ENCODE results near the gene RALGPS1.

Gene RALGPS1

GRCh38 chr9:127124792-127125191 lies 210.2 kb downstream of the RALGPS1 start:
- peaks cover 22% of the 10 kb centered on the region for H3K4me1 ChIP-seq (ENCODE audit: control insufficient read depth, insufficient read depth, low read length)
- no peaks in the 10 kb centered on the region for H3K36me3 ChIP-seq (ENCODE audit: control insufficient read depth, insufficient read depth, low read length)
- no peak overlapping the region for H3K9ac ChIP-seq (ENCODE audit: low read depth, low read length)
- H3K27ac ChIP-seq (ENCODE audit: low read depth, low read length) = no peak overlapping the region
- H3K4me3 ChIP-seq (ENCODE audit: low read depth, low read length) = no peak overlapping the region
- H3K9me3 ChIP-seq (ENCODE audit: control insufficient read depth, insufficient read depth, low read length) = no peaks in the 10 kb centered on the region
- no peaks in the 10 kb centered on the region for H3K27me3 ChIP-seq (ENCODE audit: control insufficient read depth, insufficient read depth, low read length)

GRCh38 chr9:127126971-127127370 lies 212.4 kb downstream of the RALGPS1 start:
- Histone ChIP-seq H3K27ac (ENCODE audit: low read depth, low read length) (no peak overlapping the region), H3K4me1 (ENCODE audit: control insufficient read depth, insufficient read depth, low read length) (peaks cover 24% of the 10 kb centered on the region), H3K27me3 (ENCODE audit: control insufficient read depth, insufficient read depth, low read length) (no peaks in the 10 kb centered on the region), H3K36me3 (ENCODE audit: control insufficient read depth, insufficient read depth, low read length) (no peaks in the 10 kb centered on the region), H3K9ac (ENCODE audit: low read depth, low read length) (no peak overlapping the region), H3K4me3 (ENCODE audit: low read depth, low read length) (no peak overlapping the region), H3K9me3 (ENCODE audit: control insufficient read depth, insufficient read depth, low read length) (no peaks in the 10 kb centered on the region)

- Histone ChIP-seq H3K9ac (ENCODE audit: low read depth, low read length) (no peak overlapping the region), H3K36me3 (ENCODE audit: control insufficient read depth, insufficient read depth, low read length) (no peaks in the 10 kb centered on the region), H3K4me3 (ENCODE audit: low read depth, low read length) (no peak overlapping the region), H3K4me1 (ENCODE audit: control insufficient read depth, insufficient read depth, low read length) (peaks cover 30% of the 10 kb centered on the region), H3K27me3 (ENCODE audit: control insufficient read depth, insufficient read depth, low read length) (no peaks in the 10 kb centered on the region), H3K9me3 (ENCODE audit: control insufficient read depth, insufficient read depth, low read length) (no peaks in the 10 kb centered on the region), H3K27ac (ENCODE audit: low read depth, low read length) (no peak overlapping the region)
Measured at GRCh38 chr9:127128341-127129072, 213.9 kb downstream of the RALGPS1 start.

GRCh38 chr9:127129073-127129717 lies 214.6 kb downstream of the RALGPS1 start:
- Histone ChIP-seq H3K4me1 (ENCODE audit: control insufficient read depth, insufficient read depth, low read length) (peaks cover 32% of the 10 kb centered on the region), H3K27ac (ENCODE audit: low read depth, low read length) (no peak overlapping the region), H3K9ac (ENCODE audit: low read depth, low read length) (no peak overlapping the region)

GRCh38 chr9:127129718-127130085 lies 215.1 kb downstream of the RALGPS1 start:
- Histone ChIP-seq H3K36me3 (ENCODE audit: control insufficient read depth, insufficient read depth, low read length) (no peaks in the 10 kb centered on the region), H3K27me3 (ENCODE audit: control insufficient read depth, insufficient read depth, low read length) (no peaks in the 10 kb centered on the region), H3K9ac (ENCODE audit: low read depth, low read length) (no peak overlapping the region), H3K4me1 (ENCODE audit: control insufficient read depth, insufficient read depth, low read length) (peaks cover 32% of the 10 kb centered on the region), H3K9me3 (ENCODE audit: control insufficient read depth, insufficient read depth, low read length) (no peaks in the 10 kb centered on the region), H3K4me3 (ENCODE audit: low read depth, low read length) (no peak overlapping the region), H3K27ac (ENCODE audit: low read depth, low read length) (no peak overlapping the region)

More at GRCh38 chr9:127129073-127129717, 214.6 kb downstream of the RALGPS1 start:
- H3K36me3 ChIP-seq (ENCODE audit: control insufficient read depth, insufficient read depth, low read length) = no peaks in the 10 kb centered on the region
- H3K27me3 ChIP-seq (ENCODE audit: control insufficient read depth, insufficient read depth, low read length) = no peaks in the 10 kb centered on the region
- H3K4me3 ChIP-seq (ENCODE audit: low read depth, low read length) = no peak overlapping the region
- no peaks in the 10 kb centered on the region for H3K9me3 ChIP-seq (ENCODE audit: control insufficient read depth, insufficient read depth, low read length)

GRCh38 chr9:127130235-127130634 lies 215.7 kb downstream of the RALGPS1 start:
- Histone ChIP-seq H3K36me3 (ENCODE audit: control insufficient read depth, insufficient read depth, low read length) (no peaks in the 10 kb centered on the region), H3K9ac (ENCODE audit: low read depth, low read length) (no peak overlapping the region), H3K27me3 (ENCODE audit: control insufficient read depth, insufficient read depth, low read length) (no peaks in the 10 kb centered on the region), H3K4me1 (ENCODE audit: control insufficient read depth, insufficient read depth, low read length) (peaks cover 32% of the 10 kb centered on the region), H3K27ac (ENCODE audit: low read depth, low read length) (no peak overlapping the region), H3K4me3 (ENCODE audit: low read depth, low read length) (no peak overlapping the region), H3K9me3 (ENCODE audit: control insufficient read depth, insufficient read depth, low read length) (no peaks in the 10 kb centered on the region)

- no peaks in the 10 kb centered on the region for H3K36me3 ChIP-seq (ENCODE audit: control insufficient read depth, insufficient read depth, low read length)
- peaks cover 32% of the 10 kb centered on the region for H3K4me1 ChIP-seq (ENCODE audit: control insufficient read depth, insufficient read depth, low read length)
- H3K27me3 ChIP-seq (ENCODE audit: control insufficient read depth, insufficient read depth, low read length) = no peaks in the 10 kb centered on the region
- H3K27ac ChIP-seq (ENCODE audit: low read depth, low read length) = peak overlapping the region; percentile 29
- H3K9ac ChIP-seq (ENCODE audit: low read depth, low read length) = no peak overlapping the region
- H3K4me3 ChIP-seq (ENCODE audit: low read depth, low read length) = no peak overlapping the region
- H3K9me3 ChIP-seq (ENCODE audit: control insufficient read depth, insufficient read depth, low read length) = no peaks in the 10 kb centered on the region
Measured at GRCh38 chr9:127130661-127131538, 216.3 kb downstream of the RALGPS1 start.

- no peak overlapping the region for H3K4me3 ChIP-seq (ENCODE audit: low read depth, low read length)
- H3K9me3 ChIP-seq (ENCODE audit: control insufficient read depth, insufficient read depth, low read length) = no peaks in the 10 kb centered on the region
- H3K27me3 ChIP-seq (ENCODE audit: control insufficient read depth, insufficient read depth, low read length) = no peaks in the 10 kb centered on the region
- no peaks in the 10 kb centered on the region for H3K36me3 ChIP-seq (ENCODE audit: control insufficient read depth, insufficient read depth, low read length)
- no peak overlapping the region for H3K27ac ChIP-seq (ENCODE audit: low read depth, low read length)
- peaks cover 32% of the 10 kb centered on the region for H3K4me1 ChIP-seq (ENCODE audit: control insufficient read depth, insufficient read depth, low read length)
- no peak overlapping the region for H3K9ac ChIP-seq (ENCODE audit: low read depth, low read length)
Measured at GRCh38 chr9:127131871-127132270, 217.3 kb downstream of the RALGPS1 start.

- Histone ChIP-seq H3K27me3 (ENCODE audit: control insufficient read depth, insufficient read depth, low read length) (no peaks in the 10 kb centered on the region), H3K4me3 (ENCODE audit: low read depth, low read length) (no peak overlapping the region), H3K36me3 (ENCODE audit: control insufficient read depth, insufficient read depth, low read length) (no peaks in the 10 kb centered on the region), H3K27ac (ENCODE audit: low read depth, low read length) (no peak overlapping the region), H3K9ac (ENCODE audit: low read depth, low read length) (no peak overlapping the region), H3K4me1 (ENCODE audit: control insufficient read depth, insufficient read depth, low read length) (peaks cover 32% of the 10 kb centered on the region), H3K9me3 (ENCODE audit: control insufficient read depth, insufficient read depth, low read length) (no peaks in the 10 kb centered on the region)
Measured at GRCh38 chr9:127132375-127132774, 217.8 kb downstream of the RALGPS1 start.

- H3K4me1 ChIP-seq (ENCODE audit: control insufficient read depth, insufficient read depth, low read length) = peaks cover 32% of the 10 kb centered on the region
- peak overlapping the region; percentile 22 for H3K27ac ChIP-seq (ENCODE audit: low read depth, low read length)
- H3K36me3 ChIP-seq (ENCODE audit: control insufficient read depth, insufficient read depth, low read length) = no peaks in the 10 kb centered on the region
- H3K9ac ChIP-seq (ENCODE audit: low read depth, low read length) = no peak overlapping the region
- no peaks in the 10 kb centered on the region for H3K27me3 ChIP-seq (ENCODE audit: control insufficient read depth, insufficient read depth, low read length)
- no peak overlapping the region for H3K4me3 ChIP-seq (ENCODE audit: low read depth, low read length)
- no peaks in the 10 kb centered on the region for H3K9me3 ChIP-seq (ENCODE audit: control insufficient read depth, insufficient read depth, low read length)
Measured at GRCh38 chr9:127132921-127133647, 218.5 kb downstream of the RALGPS1 start.
